Activated naive CD4-positive, alpha-beta T cell (primary cell): ENCODE data around the gene PYROXD2.

Experiments
- DNase-seq, 4 experiments: peaks; one replicate each; lab custom pipeline; 2025; lab: John Stamatoyannopoulos, UW

The PYROXD2 gene

DNA sequence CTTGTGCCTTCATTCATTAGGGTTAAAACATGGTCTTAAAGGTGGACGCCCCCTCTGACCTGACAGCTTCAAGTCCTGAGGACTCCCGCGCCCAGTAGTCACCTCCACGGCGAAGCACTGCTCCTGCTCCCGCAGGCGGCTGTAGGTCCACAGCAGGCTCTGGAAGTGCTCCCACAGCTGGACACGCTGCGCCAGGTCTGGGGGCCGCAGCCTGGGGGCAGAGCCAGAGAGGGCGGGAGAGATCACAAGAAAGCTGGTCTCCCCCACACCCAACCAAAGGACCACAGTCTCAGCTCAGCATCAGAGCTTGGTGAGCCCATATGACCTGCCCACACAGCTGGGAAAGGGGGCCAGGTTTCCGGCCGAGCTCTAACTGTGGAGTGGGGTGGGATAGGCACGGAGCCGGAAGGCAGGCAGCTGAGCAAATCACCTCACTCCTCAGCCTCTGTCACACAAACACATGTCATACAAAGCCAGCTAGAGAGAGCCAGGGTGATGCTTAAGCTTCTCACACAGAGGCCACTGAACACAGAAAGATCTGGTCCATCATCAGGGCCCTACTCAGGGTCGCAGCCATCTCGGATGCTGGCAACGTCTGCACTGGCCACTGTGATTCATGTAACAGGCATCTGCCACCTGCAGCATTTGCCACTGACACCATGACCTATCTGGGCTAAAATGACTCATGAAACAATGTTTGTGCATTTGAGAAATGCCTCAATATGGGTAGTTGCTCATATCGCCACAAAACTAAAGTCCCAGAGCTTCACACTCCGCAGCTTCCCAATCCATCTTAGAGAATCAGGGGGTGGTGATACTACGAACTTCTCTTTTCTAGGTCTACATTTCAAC is 19.1 kb upstream of the PYROXD2 start:
- DNase-seq = no peak

GRCh38 chr10:98433371-98433770 is 18.4 kb upstream of the PYROXD2 start:
- DNase-seq = no peak

DNA sequence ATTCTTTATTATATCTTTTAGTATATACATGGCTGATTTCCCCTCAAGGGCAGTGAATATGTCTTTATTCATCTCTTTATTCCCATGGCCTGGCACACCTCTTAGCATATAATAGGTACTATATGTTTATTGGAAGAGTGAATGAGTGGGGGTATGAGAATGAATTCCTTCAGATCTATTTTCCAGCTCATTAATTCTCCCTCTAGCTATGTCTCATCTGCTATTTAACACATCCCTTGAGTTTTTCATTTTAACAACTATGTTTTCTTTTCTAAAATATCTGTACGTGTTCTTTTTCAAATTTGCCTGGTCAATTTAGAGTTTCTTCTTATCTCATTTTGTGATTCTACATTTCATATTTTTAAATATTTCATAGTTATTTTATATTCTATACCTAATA is 17.3 kb upstream of the PYROXD2 start:
- no peak for DNase-seq

- DNase-seq = no peak
These were observed 16.0 kb upstream of the PYROXD2 start for GRCh38 chr10:98431016-98431415.

DNA sequence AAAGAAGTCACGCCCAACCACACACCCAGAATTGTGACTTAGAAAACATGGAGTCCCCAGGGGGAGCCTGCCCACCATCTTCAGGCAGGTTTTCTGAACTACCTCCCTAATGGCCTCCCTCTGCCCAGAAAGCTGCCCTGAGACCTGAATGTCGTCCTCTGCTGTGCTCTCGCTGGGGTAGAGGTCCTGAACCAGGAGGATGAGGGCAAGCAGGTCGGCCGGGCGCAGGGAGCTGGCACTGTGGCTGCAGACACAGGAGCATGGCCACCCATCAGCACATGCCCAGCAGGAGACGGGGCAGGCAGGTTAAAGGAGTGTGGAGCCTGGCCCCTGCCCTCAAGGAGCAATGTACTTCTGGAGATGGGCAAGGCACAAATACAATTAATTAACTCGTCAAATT is 15.4 kb upstream of the PYROXD2 start:
- no peak for DNase-seq

GRCh38 chr10:98429320-98430072 is 14.5 kb upstream of the PYROXD2 start:
- DNase-seq = no peak

- DNase-seq = no peak
These were observed 12.1 kb upstream of the PYROXD2 start for GRCh38 chr10:98427011-98427515.

GRCh38 chr10:98425511-98426352 is 10.8 kb upstream of the PYROXD2 start:
- peak in 1 of 4 experiments; percentile 21 for DNase-seq

GRCh38 chr10:98424295-98425254 is 9.6 kb upstream of the PYROXD2 start:
- no peak for DNase-seq

DNA sequence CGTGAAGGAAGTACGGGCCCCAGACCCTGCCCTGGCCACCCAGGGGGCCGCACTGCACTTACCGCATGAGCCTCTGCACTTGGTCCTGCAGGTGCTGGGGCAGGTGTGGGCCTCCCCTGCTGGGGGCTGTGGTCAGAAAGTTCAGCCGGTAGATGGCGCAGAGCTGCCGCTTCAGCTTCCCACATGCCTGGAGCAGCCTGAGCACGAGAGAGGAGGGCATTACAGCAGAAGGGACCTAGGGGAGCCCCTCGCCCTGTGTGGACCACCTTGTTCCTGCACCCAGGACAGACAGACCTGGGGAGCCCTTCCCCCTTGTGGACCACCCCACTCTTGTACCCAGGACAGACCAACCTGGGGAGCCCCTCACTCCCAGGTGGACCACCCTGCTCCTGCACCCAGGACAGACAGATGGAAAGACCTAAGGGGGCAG is 8.7 kb upstream of the PYROXD2 start:
- no peak for DNase-seq

- no peak for DNase-seq
These were observed 7.2 kb upstream of the PYROXD2 start for GRCh38 chr10:98422182-98422581.

DNA sequence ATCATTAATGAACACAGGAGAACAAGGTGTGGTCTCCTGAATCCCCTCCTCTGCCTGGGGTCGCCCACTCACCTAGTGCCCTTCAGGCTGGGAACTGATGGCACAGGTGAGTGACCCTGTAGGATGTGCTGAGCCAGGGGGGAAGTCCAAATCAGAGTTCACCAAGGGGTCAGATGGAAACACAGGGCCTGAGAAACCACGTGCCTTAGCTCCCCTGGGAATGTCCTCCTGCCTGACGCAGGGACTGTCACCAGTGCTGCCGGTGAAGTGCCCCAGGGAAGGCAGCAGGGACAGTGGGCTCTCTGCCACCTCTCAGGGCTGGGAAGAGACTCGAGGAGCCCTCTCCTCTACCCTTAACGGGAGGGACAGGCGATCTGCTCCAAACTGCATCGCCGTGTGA is 5.8 kb upstream of the PYROXD2 start:
- no peak for DNase-seq

DNA sequence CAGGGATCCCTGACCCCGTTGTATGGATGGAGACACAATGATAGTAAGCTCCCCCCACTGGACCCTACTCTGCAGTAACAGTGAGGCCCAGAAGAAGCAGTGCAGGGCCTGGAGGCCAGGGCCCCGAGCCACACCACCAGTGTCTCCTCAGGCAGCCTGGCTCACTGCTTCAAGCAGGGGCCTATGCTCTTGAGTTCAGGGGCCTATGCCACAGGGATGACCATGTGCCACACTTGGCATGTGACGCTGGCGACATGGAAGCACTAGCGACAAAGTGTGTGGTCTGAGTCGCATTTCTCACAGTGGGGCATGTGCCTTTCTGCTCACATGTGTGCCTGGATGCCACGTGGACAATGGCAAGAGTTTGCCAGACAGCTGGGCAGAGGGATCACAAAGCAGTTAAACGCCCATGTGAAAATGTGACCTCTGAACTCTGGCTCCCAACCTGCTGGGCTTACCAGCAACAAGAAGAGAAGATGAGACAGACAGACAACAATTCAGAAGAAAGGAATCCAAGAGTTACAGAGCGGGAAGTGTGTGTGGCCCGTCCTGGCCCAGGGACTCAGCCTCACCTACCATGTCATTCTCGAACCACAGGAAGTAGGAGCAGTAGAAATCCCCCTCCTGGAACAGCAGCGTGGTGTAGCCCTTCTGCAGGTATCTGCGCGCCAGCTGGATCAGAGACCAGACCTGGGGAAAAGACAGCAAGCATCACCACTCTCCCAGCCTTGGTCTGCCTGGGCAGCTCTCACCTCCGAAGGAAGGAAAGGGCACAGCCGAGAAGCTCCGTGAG is 4.7 kb upstream of the PYROXD2 start:
- no peak for DNase-seq

GRCh38 chr10:98418665-98419468 is 3.9 kb upstream of the PYROXD2 start:
- DNase-seq = no peak

DNA sequence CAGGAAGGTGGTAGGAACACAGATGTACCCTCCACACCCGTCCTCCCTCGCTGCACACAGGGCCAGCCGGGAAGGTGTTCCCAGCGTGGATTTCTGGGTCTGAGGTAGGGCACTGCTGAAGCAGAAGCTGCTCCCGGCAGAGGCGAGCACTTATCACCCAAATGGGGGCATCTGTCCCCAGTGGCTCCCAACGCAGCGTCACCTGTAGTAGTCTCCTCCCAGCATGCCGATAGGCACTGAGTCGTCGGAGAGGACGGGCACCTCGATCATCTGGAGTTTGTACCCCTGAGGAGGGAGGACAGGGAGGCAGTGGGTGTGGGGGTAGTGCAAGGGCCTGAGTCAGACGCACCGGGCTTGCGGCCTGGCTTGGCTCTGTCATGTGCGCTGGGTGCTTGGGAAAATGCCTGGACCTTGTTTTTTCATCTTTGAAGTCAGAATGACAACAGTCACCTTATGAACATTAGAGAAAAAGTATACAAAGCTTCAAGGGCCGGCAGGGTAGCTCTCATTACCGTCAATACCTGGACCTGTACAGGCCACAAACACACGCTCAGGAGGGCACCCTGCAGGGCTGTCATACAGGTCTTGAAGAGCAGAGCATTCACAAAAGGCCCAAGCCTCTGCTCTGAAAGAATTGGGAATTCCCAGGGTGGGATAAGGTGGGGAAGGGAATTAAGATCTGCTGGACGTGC is 3.1 kb upstream of the PYROXD2 start:
- no peak for DNase-seq

GRCh38 chr10:98417481-98417959 is 2.5 kb upstream of the PYROXD2 start:
- DNase-seq = no peak

DNA sequence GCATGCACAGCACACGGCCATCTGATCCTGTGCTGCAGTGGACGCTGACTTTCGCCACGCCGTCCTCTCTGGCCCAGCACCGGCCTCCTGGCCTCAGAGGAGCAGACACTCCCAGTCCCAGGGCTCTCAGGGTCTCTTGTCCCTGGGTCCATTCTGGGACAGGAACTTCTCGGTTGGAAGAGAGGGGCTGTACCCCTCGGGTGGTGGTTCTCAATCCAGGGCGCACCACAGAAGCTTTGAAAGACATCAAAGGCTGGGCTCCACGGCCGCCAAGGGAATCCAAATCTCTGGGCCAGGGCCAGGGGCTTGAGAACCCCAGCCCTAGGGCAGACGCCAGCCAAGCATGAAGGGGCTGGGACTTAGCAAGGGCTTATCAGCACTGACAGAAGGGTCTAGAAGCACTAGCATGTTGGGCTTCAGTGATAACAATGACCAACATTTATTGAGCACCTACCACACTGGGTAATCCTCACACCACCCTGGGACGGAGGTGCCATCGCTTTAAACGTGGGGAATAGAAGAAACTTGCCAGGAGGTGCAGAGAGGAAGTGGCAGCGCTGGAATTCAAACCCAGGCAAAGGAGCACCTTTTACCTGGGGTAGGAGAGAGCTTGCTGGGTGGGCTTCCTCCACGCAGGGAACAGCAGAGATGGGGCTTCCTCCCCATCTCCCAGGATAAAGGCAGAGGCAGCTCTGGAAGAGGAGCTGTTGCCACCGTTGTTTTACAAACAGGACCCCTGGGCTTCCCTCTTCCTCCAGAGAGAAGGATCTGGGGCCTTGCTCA is 1.8 kb upstream of the PYROXD2 start:
- no peak for DNase-seq

DNA sequence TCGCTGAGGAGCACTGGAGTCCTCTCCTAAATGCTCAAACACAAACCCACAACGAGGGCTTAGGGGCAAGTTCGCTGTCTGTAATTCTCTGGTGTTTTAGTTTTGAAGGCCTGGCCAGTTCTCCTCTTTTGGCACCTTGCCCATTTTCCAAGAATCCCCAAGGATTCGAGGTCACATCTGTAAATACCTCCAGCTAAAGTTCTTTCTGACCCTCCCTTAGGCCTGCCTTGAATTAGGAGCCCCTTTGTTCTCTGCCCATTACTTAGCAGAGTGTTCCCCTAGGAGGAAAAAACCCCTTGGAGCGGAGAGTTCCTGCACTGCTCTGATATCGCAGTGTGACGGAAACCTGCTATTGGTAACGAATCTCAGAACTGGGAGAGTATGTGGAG is 743 bp upstream of the PYROXD2 start:
- no peak for DNase-seq
